Subcutaneous abdominal adipose tissue (tissue), 5 donors: ENCODE measurements around the gene FARS2.

Source experiments
- H3K27ac ChIP-seq: one replicate; pipeline ENCODE4 v1.7.0; 2013; ENCODE audit warnings: low read depth, mild to moderate bottlenecking, inconsistent platforms, low read length, moderate library complexity
- H3K27me3 ChIP-seq, 5 donors: one replicate each; pipeline ENCODE4 v1.7.0; 2013; ENCODE audit warnings: low read length in 5 of 5, inconsistent platforms in 1 of 5; ENCODE audit not compliant: control insufficient read depth in 5 of 5, insufficient read depth in 4 of 5
- H3K36me3 ChIP-seq, 5 donors: one replicate each; pipeline ENCODE4 v1.7.0; 2013; ENCODE audit warnings: low read length in 5 of 5; ENCODE audit not compliant: control insufficient read depth in 5 of 5, insufficient read depth in 5 of 5
- H3K4me1 ChIP-seq, 5 donors: one replicate each; pipeline ENCODE4 v1.7.0; 2013; ENCODE audit warnings: low read length in 5 of 5, mild to moderate bottlenecking in 3 of 5, moderate library complexity in 1 of 5; ENCODE audit not compliant: control insufficient read depth in 5 of 5, insufficient read depth in 5 of 5
- H3K4me3 ChIP-seq, 5 donors: one replicate each; pipeline ENCODE4 v1.7.0; 2013; ENCODE audit warnings: low read length in 5 of 5, low read depth in 1 of 5
- H3K9ac ChIP-seq, 5 donors: one replicate each; pipeline ENCODE4 v1.7.0; 2013; ENCODE audit warnings: low read length in 5 of 5, mild to moderate bottlenecking in 4 of 5, moderate library complexity in 3 of 5
- H3K9me3 ChIP-seq, 5 donors: one replicate each; pipeline ENCODE4 v1.7.0; 2013; ENCODE audit warnings: low read length in 5 of 5; ENCODE audit not compliant: control insufficient read depth in 5 of 5
- donor health status: healthy.
- donor health status: healthy.
- donor health status: healthy.
- donor health status: healthy.
- donor health status: healthy.

The FARS2 gene

DNA sequence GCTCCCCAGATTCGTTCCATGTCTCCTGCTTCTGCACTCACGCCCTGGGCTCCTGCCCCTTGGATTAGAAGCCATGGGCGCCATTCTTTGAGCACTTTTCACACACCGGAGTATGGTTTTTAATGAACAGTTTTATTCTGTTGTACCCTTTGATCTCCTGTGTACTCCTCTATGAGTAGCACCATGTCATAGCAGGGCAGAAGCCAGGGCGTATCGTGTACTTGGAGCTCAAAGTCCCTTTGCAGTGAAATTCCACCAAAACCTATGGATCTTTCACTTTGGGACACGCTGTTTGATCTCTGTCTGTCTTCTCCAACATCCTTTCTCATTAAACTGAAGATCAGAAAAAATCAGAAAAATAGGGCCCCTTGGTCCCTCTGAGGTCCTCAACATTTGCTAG, 470.1 kb downstream of the FARS2 start:
- H3K9me3 ChIP-seq: no peaks in the 10 kb centered on the region
- H3K4me1 ChIP-seq: peaks cover 0 to 9% (median 3%) of the 10 kb centered on the region in 5 donors
- H3K36me3 ChIP-seq: no peaks in the 10 kb centered on the region
- H3K9ac ChIP-seq: no peak overlapping the region
- no peak overlapping the region for H3K4me3 ChIP-seq
- H3K27ac ChIP-seq: no peak overlapping the region
- H3K27me3 ChIP-seq: no peaks in the 10 kb centered on the region

DNA sequence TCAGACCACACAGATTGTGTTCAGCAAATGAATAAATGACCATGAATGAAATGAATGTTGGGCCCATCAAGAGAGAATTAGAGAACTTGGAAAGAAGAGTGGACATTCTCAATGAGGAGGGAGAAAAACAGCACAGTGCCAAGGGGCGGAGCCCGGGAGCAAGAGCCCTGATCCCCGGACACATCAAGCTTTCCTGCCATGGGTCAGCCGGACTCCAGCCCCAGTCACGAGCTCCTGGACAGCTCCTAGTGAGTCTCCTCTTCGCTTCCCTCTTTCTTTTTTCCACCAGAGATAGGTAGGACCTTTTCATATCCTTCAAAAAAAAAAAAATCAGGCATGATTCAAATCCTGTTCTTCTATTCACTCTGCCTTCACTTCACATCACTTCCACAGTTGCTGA, 471.2 kb downstream of the FARS2 start:
- H3K4me3 ChIP-seq: no peak overlapping the region
- H3K27me3 ChIP-seq: no peaks in the 10 kb centered on the region

DNA sequence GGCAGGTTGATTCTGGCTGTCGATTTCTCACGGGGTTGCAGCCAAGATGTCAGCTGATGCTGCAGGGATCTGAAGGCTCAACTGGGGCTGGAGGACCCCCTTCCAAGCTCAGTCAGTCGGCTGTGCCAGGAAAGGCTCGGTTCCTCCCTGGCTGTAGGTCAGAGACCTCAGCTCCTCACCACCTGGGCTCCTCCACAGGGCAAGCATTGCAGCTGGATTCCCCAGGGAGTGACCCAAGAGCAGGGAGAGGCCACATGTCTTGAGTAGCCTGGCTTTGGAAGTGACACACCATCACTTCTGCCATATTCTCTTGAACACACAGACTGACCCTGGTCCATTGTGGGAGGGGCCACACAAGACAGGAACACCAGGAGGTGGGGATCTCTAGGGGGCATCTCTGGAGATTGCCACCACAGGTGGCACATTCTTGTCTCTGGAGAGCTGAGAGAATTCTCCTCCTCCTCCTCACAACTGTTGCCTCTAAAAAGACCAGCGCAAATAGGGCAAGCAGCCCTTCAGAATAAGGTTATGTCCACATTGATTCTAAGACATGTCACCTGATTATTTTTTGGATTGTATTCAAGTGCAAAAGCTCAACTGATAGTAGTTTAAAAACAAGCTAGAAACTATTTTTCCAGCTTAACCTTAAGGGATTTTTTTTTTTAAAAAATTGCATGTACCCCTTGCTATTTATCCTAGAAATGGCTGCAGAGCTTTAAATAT, 474.9 kb downstream of the FARS2 start:
- Histone ChIP-seq H3K27me3 (no peaks in the 10 kb centered on the region), H3K36me3 (no peaks in the 10 kb centered on the region), H3K9me3 (no peaks in the 10 kb centered on the region), H3K9ac (no peak overlapping the region), H3K4me3 (no peak overlapping the region), H3K27ac (no peak overlapping the region), H3K4me1 (no peaks in the 10 kb centered on the region)

More for the DNA sequence above, 471.2 kb downstream of the FARS2 start:
- H3K27ac ChIP-seq: no peak overlapping the region
- peaks cover 0 to 9% (median 3%) of the 10 kb centered on the region in 5 donors for H3K4me1 ChIP-seq
- no peaks in the 10 kb centered on the region for H3K9me3 ChIP-seq
- H3K9ac ChIP-seq: no peak overlapping the region
- no peaks in the 10 kb centered on the region for H3K36me3 ChIP-seq

DNA sequence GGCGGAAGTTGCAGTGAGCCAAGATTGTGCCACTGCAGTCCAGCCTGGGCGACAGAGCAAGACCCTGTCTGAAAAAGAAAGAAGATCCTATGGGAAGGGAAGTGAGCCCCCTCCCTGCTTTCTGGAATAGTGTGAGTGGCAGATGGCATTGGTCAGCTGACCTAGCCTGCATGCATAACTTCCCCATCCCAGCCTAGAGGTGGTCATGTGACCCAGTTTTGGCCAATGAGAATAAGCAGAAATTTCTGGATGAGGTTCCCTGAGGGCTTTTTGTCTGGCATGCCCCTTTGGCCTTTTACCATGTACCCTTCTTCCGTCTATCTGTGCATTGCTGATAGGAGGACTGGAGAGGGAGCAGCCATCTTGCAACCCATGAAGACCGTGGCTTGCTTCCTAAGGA, 476.1 kb downstream of the FARS2 start:
- no peak overlapping the region for H3K9ac ChIP-seq
- H3K27ac ChIP-seq: no peak overlapping the region
- no peaks in the 10 kb centered on the region for H3K4me1 ChIP-seq
- no peaks in the 10 kb centered on the region for H3K27me3 ChIP-seq
- H3K9me3 ChIP-seq: no peaks in the 10 kb centered on the region
- H3K36me3 ChIP-seq: no peaks in the 10 kb centered on the region
- no peak overlapping the region for H3K4me3 ChIP-seq

DNA sequence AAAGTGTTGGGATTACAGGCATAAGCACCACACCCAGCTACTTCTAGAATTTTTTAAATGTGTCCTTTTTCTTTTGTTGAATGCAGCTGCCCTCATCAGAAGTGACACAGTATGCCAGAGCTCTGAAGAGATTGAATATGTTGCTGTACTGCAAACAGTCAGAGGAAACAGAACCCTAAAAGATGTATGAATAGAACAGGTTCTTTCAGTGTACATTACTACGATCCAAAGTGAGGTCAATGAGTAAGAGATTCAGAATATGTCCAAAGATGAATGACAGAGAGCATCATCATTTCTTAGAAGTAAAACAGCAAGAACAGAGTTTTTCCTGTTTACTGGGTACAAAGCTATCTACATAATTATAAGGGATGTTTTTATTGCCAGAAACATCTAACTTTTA, 476.9 kb downstream of the FARS2 start:
- H3K27me3 ChIP-seq: no peaks in the 10 kb centered on the region
- H3K36me3 ChIP-seq: no peaks in the 10 kb centered on the region
- H3K4me1 ChIP-seq: no peaks in the 10 kb centered on the region
- H3K9ac ChIP-seq: no peak overlapping the region
- no peaks in the 10 kb centered on the region for H3K9me3 ChIP-seq
- H3K4me3 ChIP-seq: no peak overlapping the region
- H3K27ac ChIP-seq: no peak overlapping the region

DNA sequence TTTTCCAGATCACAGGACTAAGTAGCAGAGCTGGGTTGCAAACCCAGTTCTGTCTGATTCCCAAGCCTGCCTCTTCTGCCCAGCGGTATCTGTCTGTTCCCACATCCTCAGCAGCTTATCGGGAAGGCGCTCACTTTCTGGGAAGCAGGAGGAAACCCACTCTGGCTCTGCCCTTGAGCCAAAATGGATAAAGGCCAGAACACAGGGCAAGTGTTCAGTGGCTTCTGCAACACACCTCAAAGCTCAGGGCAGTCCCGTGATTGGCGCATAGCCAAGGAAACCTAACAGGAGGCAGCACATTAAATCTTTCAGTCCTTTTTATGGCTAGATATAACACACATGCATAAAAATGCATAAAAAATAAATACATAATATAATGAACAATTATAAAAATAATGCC, 483.2 kb downstream of the FARS2 start:
- Histone ChIP-seq H3K4me1 (no peaks in the 10 kb centered on the region), H3K9me3 (no peaks in the 10 kb centered on the region), H3K27ac (no peak overlapping the region), H3K36me3 (no peaks in the 10 kb centered on the region), H3K27me3 (no peaks in the 10 kb centered on the region), H3K9ac (no peak overlapping the region), H3K4me3 (no peak overlapping the region)

DNA sequence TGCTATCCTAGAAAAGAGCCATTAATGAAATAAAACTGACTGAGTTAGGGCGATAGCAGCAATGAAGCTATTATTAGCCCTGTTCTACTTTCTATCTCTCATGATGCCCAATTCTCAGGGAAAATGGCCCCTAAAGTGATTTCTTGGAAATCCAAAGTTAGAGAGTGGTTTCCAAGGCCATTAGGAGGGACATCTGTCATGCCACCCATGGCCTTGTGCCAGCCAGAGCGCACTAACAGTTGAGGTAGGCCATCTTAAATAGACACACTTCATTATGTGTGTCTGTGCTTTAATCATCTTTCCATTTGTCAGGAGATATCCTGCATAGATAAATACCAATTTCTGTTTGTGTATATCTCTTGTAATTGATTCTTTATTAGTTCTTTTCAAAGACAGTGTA, 483.8 kb downstream of the FARS2 start:
- Histone ChIP-seq H3K27me3 (no peaks in the 10 kb centered on the region), H3K9ac (no peak overlapping the region)

DNA sequence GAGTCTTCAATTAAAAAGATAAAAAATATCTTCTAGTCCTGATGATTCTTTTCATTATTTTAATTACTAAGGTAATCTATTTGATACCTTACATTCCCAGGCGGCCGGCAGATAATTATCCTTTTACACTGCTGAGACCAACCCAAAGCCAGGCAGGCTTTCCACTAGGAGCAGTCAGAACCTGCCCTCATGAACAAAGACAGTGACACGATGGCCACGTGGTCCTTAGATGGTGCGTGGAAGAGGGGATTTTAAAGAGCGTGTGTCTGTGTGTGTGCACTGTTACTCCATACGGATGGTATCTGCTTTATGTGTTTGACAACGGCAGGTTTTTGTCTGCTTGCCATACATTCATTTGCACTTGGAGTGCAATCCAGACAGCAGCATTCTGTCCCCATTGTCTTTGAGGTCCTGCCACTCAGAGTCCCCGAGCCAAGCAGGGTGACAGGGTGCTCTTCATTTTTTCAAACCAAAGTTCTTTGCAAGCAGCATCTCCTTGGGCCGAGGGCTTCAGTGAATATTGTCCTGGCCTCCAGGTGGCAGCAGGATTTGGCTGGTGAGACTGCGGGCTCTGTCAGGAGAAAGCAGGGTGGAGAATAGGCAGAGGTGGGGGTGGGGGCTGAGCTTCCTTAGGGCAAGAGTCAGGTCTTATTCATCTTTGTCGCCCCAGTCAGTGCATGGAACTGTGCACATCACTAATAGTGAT, 484.9 kb downstream of the FARS2 start:
- Histone ChIP-seq H3K9ac (no peak overlapping the region), H3K4me1 (no peaks in the 10 kb centered on the region), H3K9me3 (no peaks in the 10 kb centered on the region), H3K4me3 (no peak overlapping the region), H3K36me3 (no peaks in the 10 kb centered on the region), H3K27ac (no peak overlapping the region), H3K27me3 (no peaks in the 10 kb centered on the region)

More for the DNA sequence above, 483.8 kb downstream of the FARS2 start:
- no peaks in the 10 kb centered on the region for H3K4me1 ChIP-seq
- no peak overlapping the region for H3K4me3 ChIP-seq
- H3K36me3 ChIP-seq: no peaks in the 10 kb centered on the region
- no peaks in the 10 kb centered on the region for H3K9me3 ChIP-seq
- no peak overlapping the region for H3K27ac ChIP-seq

DNA sequence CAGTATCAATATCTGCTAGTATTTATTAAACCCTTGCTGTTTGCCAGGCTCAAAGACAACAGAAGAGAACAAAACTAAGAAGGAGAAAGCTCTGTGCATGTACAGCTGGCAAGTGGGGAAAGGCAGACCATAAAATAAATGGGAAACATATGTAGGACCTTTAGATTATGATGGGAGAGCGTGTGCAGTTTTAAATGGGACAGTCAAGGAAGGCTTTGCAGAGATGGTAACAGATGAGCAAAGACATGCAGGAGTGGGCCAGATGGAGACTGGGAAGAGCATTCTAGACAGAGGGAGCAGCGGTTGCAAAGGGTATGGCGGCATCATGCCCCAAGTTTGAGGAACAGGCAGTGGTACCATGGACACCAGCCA, 485.4 kb downstream of the FARS2 start:
- Histone ChIP-seq H3K27me3 (no peaks in the 10 kb centered on the region), H3K4me3 (no peak overlapping the region), H3K9ac (no peak overlapping the region), H3K27ac (no peak overlapping the region), H3K4me1 (no peaks in the 10 kb centered on the region), H3K36me3 (no peaks in the 10 kb centered on the region), H3K9me3 (no peaks in the 10 kb centered on the region)

DNA sequence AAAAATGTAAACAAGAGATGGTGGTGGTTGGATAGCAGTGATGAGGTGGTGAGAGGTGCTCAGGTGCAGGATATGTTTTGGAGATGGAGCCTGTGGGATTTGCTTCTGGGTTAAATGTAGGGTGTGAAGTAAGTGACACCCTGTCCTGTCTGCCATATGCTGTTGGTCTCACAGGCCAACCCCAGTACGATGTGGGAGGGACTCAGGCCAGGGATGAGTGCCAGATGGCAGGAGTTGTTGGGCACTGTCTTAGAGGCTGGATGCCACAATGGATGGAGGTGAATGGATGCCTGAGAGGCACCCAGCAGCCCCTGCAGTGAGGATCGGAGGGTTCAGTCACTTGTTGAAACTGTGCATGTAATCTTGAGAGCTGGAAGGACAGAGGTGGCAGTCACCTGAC, 486.1 kb downstream of the FARS2 start:
- no peaks in the 10 kb centered on the region for H3K9me3 ChIP-seq
- H3K27me3 ChIP-seq: no peaks in the 10 kb centered on the region
- no peaks in the 10 kb centered on the region for H3K36me3 ChIP-seq
- no peak overlapping the region for H3K4me3 ChIP-seq
- no peak overlapping the region for H3K9ac ChIP-seq
- no peaks in the 10 kb centered on the region for H3K4me1 ChIP-seq
- no peak overlapping the region for H3K27ac ChIP-seq
